CD4-positive, alpha-beta T cell treated with Interferon gamma for 1 hour (primary cell): ENCODE results near the gene ISX.
"Not testable (repeated sequence)": the region's sequence is repeated elsewhere in the genome, so short reads cannot be mapped to it uniquely, and the experiment has no call there.

Source experiments
- DNase-seq: peaks from one replicate; pipeline ENCODE4 v3.0.0-alpha.2; 2020

Gene ISX

GRCh38 chr22:35065796-35066218 is at the start of gene ISX:
Gene ISX (plus strand): TSS chr22:35066158. CDS start chr22:35067088, 930 bp downstream.
- DNase-seq = no peak

GRCh38 chr22:35016909-35017308 is 49.0 kb upstream of the ISX start:
- no peak for DNase-seq

- no peak for DNase-seq
These were observed 47.0 kb upstream of the ISX start for GRCh38 chr22:35018995-35019394.

DNA sequence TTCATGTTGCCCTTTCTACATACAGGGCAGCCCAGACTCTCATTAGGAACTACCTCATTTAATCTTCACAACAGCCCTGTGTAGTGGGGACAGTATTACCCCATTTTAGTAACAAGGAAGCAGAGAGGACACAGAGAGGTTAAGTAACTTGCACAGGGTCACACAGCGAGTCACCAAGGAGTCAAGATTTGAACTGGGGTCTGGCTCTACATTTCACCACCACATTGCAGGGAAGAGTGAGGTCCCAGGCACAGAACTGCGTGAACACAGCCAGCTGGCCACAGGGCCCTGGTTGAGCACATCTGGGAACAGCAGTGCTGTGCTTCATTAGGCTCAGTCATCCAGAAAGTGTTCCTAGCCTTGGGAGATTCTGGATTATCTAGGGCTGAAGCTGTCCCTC is 45.4 kb upstream of the ISX start:
- no peak for DNase-seq

DNA sequence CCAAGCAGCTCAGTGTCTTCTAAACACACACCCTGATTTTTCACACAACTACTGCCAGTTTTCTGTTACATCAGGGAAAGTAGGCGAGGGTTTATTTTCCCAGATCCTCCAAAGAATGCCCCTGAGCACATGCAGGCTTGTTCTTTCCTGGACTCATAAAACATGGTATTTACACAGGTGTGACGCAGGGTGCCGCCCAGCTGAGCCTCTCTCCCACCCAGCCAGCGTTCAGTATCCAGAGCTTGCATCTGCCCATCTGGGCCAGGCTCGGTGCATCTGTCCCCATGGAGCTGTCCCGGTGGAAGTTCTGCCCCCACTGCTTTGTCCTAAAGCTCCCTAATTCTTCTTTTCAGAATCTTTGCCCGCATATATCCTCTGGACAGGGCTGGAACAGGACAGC is 44.8 kb upstream of the ISX start:
- DNase-seq = no peak

- DNase-seq = no peak
These were observed 43.7 kb upstream of the ISX start for GRCh38 chr22:35022291-35022690.

DNA sequence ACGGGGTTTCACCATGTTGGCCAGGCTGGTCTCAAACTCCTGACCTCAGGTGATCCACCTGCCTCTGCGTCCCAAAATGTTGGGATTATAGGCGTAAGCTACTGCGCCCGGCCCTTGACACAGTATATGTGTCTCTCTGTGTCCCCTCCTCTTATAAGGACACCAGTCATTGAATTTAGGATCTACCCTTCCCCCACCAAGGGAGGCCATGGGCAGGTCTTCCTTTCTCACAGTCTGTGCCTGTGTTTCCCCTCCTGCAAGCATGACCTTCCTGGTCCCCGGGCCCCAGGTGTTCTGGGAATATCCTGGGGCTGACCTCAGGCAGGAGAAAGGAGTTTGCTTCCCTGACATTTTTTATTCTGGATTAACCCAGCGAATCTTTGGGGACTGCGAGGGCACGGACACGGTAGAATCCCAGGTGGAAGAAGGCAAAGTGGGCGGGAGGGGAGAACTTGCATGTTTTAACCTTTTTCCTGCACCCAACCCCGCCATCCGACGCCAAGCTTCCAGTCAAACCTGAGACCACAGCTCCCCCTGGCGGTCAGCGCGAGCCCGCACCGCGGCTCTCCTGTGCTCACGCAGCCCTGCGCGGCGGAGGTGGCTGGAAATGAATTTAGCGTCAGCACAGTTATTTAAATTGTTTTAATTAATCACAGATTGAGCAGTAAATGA is 42.1 kb upstream of the ISX start:
- peak; percentile 28 for DNase-seq

DNA sequence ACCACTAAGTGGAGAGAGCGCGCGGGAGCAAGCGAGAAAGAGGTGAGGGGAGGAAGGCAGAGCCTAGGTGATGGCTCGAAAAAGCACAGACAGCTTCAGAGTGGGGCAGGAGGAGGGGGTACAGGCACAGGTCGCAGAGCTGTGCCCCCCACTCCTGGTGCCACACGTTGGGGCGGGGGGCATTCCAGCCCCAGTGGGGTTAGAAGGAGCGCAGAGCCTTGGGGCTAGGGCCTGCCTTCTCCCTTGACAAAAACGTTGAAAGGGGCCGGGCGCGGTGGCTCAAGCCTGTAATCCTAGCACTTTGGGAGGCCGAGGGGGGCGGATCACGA is 41.6 kb upstream of the ISX start:
- DNase-seq = no peak

DNA sequence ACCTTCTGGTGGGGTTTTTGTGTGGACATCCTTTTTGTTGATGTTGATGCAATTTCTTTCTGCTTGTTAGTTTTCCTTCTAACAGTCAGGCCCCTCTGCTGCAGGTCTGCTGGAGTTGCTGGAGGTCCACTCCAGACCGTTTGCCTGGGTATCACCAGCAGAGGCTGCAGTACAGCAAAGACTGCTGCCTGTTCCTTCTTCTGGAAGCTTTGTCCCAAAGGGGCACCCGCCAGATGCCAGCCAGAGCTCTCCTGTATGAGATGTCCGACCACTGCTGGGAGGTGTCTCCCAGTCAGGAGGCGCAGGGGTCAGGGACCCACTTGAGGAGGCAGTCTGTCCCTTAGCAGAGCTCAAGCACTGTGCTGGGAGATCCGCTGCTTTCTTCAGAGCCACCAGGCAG is 35.8 kb upstream of the ISX start:
- not testable (repeated sequence) for DNase-seq

- no peak for DNase-seq
These were observed 33.4 kb upstream of the ISX start for GRCh38 chr22:35032571-35032970.

GRCh38 chr22:35033635-35034296 is 32.2 kb upstream of the ISX start:
- no peak for DNase-seq

DNA sequence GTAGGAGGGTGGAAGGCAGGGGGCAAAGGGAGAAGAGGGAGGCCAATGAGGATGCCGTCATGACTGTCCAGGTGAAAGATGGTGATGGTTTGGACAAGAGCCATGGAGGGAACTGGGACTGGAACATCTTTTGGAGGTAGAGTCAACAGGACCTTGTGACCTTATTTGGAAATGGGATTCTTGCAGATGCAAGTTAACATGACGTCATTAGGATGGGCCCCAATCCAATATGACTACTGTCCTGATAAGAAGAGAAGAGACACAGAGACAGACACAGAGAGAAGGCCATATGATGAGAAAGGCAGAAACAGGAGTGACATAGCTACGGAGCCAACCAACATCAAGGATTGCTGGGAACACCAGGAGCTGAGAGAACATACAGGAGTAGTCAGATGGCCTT is 31.0 kb upstream of the ISX start:
- no peak for DNase-seq

- no peak for DNase-seq
These were observed 28.9 kb upstream of the ISX start for GRCh38 chr22:35037089-35037488.

GRCh38 chr22:35039625-35040024 is 26.3 kb upstream of the ISX start:
- DNase-seq = no peak

GRCh38 chr22:35043252-35043933 is 22.6 kb upstream of the ISX start:
- no peak for DNase-seq

- DNase-seq = no peak
These were observed 22.0 kb upstream of the ISX start for GRCh38 chr22:35043934-35044319.

DNA sequence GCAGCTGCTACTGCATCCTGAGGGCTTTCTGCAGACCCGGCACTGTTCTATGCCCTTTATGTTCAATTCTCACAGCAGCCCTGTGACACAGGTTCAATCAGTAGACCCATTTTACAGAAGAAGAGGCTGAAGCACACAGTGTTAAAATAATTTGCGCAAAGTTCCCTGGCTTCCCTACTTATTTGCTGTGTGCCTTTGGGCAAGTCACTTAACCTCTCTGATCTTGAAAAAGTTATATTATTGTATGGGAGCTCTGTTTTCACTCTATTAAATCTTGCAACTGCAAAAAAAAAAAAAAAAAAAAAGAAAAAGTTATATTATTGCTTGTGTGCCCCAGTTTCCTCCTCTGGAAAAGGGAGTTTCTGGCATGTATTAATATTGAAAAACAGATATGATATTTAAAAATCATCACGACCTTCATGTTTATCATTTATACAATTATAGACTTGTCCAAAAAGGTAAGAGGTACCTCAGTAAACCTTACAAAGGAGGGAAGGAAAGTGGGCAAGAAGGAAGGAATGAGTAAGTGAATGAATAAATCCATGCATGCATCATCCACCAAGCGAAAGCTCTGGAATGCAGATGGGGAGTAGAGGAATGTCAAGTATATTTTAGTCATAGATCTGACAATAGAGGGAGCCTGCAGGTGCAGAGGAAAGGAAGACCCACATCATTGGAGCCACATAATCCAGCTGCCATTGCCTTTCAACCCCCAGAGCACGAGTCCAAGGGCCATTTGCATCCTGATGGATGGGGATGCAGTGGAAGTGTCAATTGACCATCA is 21.2 kb upstream of the ISX start:
- DNase-seq = no peak

DNA sequence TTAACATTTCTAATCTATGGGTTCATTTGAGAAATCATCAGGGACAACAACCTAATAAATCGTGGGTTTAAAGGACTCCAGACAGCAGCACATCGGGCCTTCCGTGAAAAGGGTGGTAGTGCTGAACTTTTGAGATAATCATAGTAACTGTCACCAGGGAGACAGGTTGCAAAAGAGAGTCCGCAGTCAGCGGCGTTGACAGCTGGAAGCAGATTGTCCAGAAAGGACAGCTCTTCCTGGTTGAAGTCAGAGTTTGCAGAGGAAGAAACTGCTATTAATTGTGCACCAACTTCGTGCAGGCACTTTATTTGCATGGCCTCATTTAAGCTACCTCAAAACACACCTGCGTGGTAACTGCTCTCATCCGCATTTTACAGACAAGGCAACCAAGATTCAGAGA is 20.5 kb upstream of the ISX start:
- DNase-seq = no peak

- DNase-seq = no peak
These were observed 19.1 kb upstream of the ISX start for GRCh38 chr22:35046744-35047462.

- DNase-seq = not testable (repeated sequence)
These were observed 15.9 kb upstream of the ISX start for GRCh38 chr22:35050038-35050437.

DNA sequence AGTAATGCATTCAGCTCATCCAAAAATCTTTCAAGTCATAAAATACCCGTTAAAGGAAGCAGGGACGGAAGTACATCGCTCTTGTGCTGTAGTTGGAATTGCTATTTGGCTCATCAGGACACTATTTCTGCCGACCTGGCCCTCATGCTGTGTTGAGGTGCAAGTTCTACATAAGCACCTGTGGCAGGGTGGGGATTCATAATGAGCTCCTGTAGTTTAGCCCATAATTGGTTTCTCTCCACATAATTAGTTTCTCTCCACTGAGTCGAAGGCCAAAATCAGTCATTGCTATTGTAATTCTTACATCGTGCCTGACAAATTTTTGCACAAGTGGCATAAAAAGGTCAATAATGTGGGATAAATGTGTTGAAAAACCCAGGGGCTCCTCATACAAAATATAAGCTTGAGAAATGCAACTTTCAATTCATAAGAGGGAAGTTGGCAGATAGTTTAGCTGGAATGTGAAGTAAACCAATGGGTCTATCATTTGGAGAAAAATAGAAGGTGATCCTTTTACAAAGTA is 14.9 kb upstream of the ISX start:
- no peak for DNase-seq

DNA sequence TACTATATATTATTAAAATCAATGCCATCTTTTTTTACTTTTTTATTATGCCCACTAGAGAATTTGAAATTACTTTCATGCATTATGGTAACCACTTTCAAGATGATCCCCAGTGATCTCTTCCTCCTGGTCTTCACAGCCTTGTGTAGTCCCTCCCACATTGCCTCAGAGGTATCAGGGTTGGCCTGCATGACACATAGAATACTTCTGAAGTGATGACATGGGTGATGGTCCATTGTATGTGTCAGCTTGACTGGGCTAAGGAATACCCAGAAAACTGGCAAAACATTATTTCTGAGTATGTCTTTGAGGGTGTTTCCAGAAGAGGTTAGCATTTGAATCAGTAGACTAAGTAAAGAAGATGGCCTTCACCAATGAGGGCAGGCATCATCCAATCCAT is 14.2 kb upstream of the ISX start:
- no peak for DNase-seq
